ENCODE measurements around the gene EDC3.

The EDC3 gene

GRCh38 chr15:74709011-74709410, 13.2 kb upstream of the EDC3 start:
- FAIRE-seq (no peak), DNase-seq (ENCODE audit: insufficient read length) (no peak)
- no peak for TF ChIP-seq POLR2A (IDR thresholded peaks at IDR 0.05; ENCODE audit: low read depth, low read length)
- TF ChIP-seq TAF1 (IDR thresholded peaks at IDR 0.05; ENCODE audit: borderline replicate concordance, low read depth, low read length): no peak
- TF ChIP-seq POLR2AphosphoS5 (IDR thresholded peaks at IDR 0.05; ENCODE audit: low read depth, low read length): no peak

GRCh38 chr15:74696808-74697207, 984 bp upstream of the EDC3 start:
- no peak for FAIRE-seq
- no peak for DNase-seq (ENCODE audit: insufficient read length)
- no peak for TF ChIP-seq POLR2A (IDR thresholded peaks at IDR 0.05; ENCODE audit: low read depth, low read length)
- TF ChIP-seq POLR2AphosphoS5 (IDR thresholded peaks at IDR 0.05; ENCODE audit: low read depth, low read length): no peak
- TF ChIP-seq TAF1 (IDR thresholded peaks at IDR 0.05; ENCODE audit: borderline replicate concordance, low read depth, low read length): no peak

GRCh38 chr15:74696398-74696729, 540 bp upstream of the EDC3 start:
- no peak for TF ChIP-seq POLR2AphosphoS5 (IDR thresholded peaks at IDR 0.05; ENCODE audit: low read depth, low read length)
- no peak for TF ChIP-seq POLR2A (IDR thresholded peaks at IDR 0.05; ENCODE audit: low read depth, low read length)
- TF ChIP-seq TAF1 (IDR thresholded peaks at IDR 0.05; ENCODE audit: borderline replicate concordance, low read depth, low read length): no peak
- no peak for DNase-seq (ENCODE audit: insufficient read length)
- FAIRE-seq: no peak

GRCh38 chr15:74692327-74692726, 3.5 kb downstream of the EDC3 start:
- no peak for FAIRE-seq
- DNase-seq (ENCODE audit: insufficient read length): no peak
- TF ChIP-seq POLR2A (IDR thresholded peaks at IDR 0.05; ENCODE audit: low read depth, low read length) (no peak), POLR2AphosphoS5 (IDR thresholded peaks at IDR 0.05; ENCODE audit: low read depth, low read length) (no peak), TAF1 (IDR thresholded peaks at IDR 0.05; ENCODE audit: borderline replicate concordance, low read depth, low read length) (no peak)

- no peak for DNase-seq (ENCODE audit: insufficient read length)
- TF ChIP-seq POLR2AphosphoS5 (IDR thresholded peaks at IDR 0.05; ENCODE audit: low read depth, low read length): no peak
- TF ChIP-seq TAF1 (IDR thresholded peaks at IDR 0.05; ENCODE audit: borderline replicate concordance, low read depth, low read length): no peak
- no peak for TF ChIP-seq POLR2A (IDR thresholded peaks at IDR 0.05; ENCODE audit: low read depth, low read length)
- no peak for FAIRE-seq
Measured at GRCh38 chr15:74683758-74684157, 12.1 kb downstream of the EDC3 start.

- TF ChIP-seq POLR2A (IDR thresholded peaks at IDR 0.05; ENCODE audit: low read depth, low read length): no peak
- no peak for TF ChIP-seq TAF1 (IDR thresholded peaks at IDR 0.05; ENCODE audit: borderline replicate concordance, low read depth, low read length)
- TF ChIP-seq POLR2AphosphoS5 (IDR thresholded peaks at IDR 0.05; ENCODE audit: low read depth, low read length): no peak
- DNase-seq (ENCODE audit: insufficient read length) (no peak), FAIRE-seq (no peak)
Measured at GRCh38 chr15:74682954-74683353, 12.9 kb downstream of the EDC3 start.

GRCh38 chr15:74680456-74680855, 15.4 kb downstream of the EDC3 start:
- FAIRE-seq: no peak
- TF ChIP-seq POLR2AphosphoS5 (IDR thresholded peaks at IDR 0.05; ENCODE audit: low read depth, low read length): no peak
- no peak for TF ChIP-seq POLR2A (IDR thresholded peaks at IDR 0.05; ENCODE audit: low read depth, low read length)
- no peak for TF ChIP-seq TAF1 (IDR thresholded peaks at IDR 0.05; ENCODE audit: borderline replicate concordance, low read depth, low read length)
- DNase-seq (ENCODE audit: insufficient read length): no peak

- no peak for FAIRE-seq
- DNase-seq (ENCODE audit: insufficient read length): no peak
- TF ChIP-seq POLR2AphosphoS5 (IDR thresholded peaks at IDR 0.05; ENCODE audit: low read depth, low read length): no peak
- no peak for TF ChIP-seq TAF1 (IDR thresholded peaks at IDR 0.05; ENCODE audit: borderline replicate concordance, low read depth, low read length)
- no peak for TF ChIP-seq POLR2A (IDR thresholded peaks at IDR 0.05; ENCODE audit: low read depth, low read length)
Measured at GRCh38 chr15:74676801-74677200, 19.0 kb downstream of the EDC3 start.

- FAIRE-seq: no peak
Measured at GRCh38 chr15:74674161-74674560, 21.7 kb downstream of the EDC3 start.

GRCh38 chr15:74669627-74670026, 26.2 kb downstream of the EDC3 start:
- DNase-seq (ENCODE audit: insufficient read length) (no peak), FAIRE-seq (no peak)
- TF ChIP-seq POLR2AphosphoS5 (IDR thresholded peaks at IDR 0.05; ENCODE audit: low read depth, low read length) (no peak), POLR2A (IDR thresholded peaks at IDR 0.05; ENCODE audit: low read depth, low read length) (no peak), TAF1 (IDR thresholded peaks at IDR 0.05; ENCODE audit: borderline replicate concordance, low read depth, low read length) (no peak)

More at GRCh38 chr15:74674161-74674560, 21.7 kb downstream of the EDC3 start:
- TF ChIP-seq POLR2A (IDR thresholded peaks at IDR 0.05; ENCODE audit: low read depth, low read length) (no peak), POLR2AphosphoS5 (IDR thresholded peaks at IDR 0.05; ENCODE audit: low read depth, low read length) (no peak), TAF1 (IDR thresholded peaks at IDR 0.05; ENCODE audit: borderline replicate concordance, low read depth, low read length) (no peak)
- no peak for DNase-seq (ENCODE audit: insufficient read length)

- TF ChIP-seq TAF1 (IDR thresholded peaks at IDR 0.05; ENCODE audit: borderline replicate concordance, low read depth, low read length) (no peak), POLR2AphosphoS5 (IDR thresholded peaks at IDR 0.05; ENCODE audit: low read depth, low read length) (no peak), POLR2A (IDR thresholded peaks at IDR 0.05; ENCODE audit: low read depth, low read length) (no peak)
- no peak for DNase-seq (ENCODE audit: insufficient read length)
- no peak for FAIRE-seq
Measured at GRCh38 chr15:74667975-74668374, 27.8 kb downstream of the EDC3 start.

GRCh38 chr15:74664670-74665069, 31.2 kb downstream of the EDC3 start:
- FAIRE-seq (no peak), DNase-seq (ENCODE audit: insufficient read length) (no peak)
- TF ChIP-seq POLR2A (IDR thresholded peaks at IDR 0.05; ENCODE audit: low read depth, low read length) (no peak), POLR2AphosphoS5 (IDR thresholded peaks at IDR 0.05; ENCODE audit: low read depth, low read length) (no peak), TAF1 (IDR thresholded peaks at IDR 0.05; ENCODE audit: borderline replicate concordance, low read depth, low read length) (no peak)

Measured in GM12892 (cell line).